GM19193 (cell line): ENCODE measurements around the gene GATB.

ENCODE experiments used
- POLR2A ChIP-seq: IDR thresholded peaks from 4 replicates; pipeline ENCODE4 v1.6.1; 2011; ENCODE audit not compliant: insufficient read depth, insufficient read length; ENCODE audit errors: extremely low read depth

Gene GATB

GRCh38 chr4:151665022-151665784 lies 95.6 kb downstream of the GATB start:
- no peak for TF ChIP-seq POLR2A

GRCh38 chr4:151664289-151664688 lies 96.5 kb downstream of the GATB start:
- TF ChIP-seq POLR2A = no peak

- no peak for TF ChIP-seq POLR2A
Observed at GRCh38 chr4:151663109-151663508, 97.7 kb downstream of the GATB start.

GRCh38 chr4:151661873-151662272 lies 98.9 kb downstream of the GATB start:
- no peak for TF ChIP-seq POLR2A

- no peak for TF ChIP-seq POLR2A
Observed at GRCh38 chr4:151660676-151661075, 100.1 kb downstream of the GATB start.

- no peak for TF ChIP-seq POLR2A
Observed at GRCh38 chr4:151659601-151660364, 101.0 kb downstream of the GATB start.

- no peak for TF ChIP-seq POLR2A
Observed at GRCh38 chr4:151658959-151659600, 101.7 kb downstream of the GATB start.

- no peak for TF ChIP-seq POLR2A
Observed at GRCh38 chr4:151657896-151658295, 102.9 kb downstream of the GATB start.

- no peak for TF ChIP-seq POLR2A
Observed at GRCh38 chr4:151656058-151656457, 104.7 kb downstream of the GATB start.

GRCh38 chr4:151653548-151653918 lies 107.3 kb downstream of the GATB start:
- no peak for TF ChIP-seq POLR2A

- no peak for TF ChIP-seq POLR2A
Observed at GRCh38 chr4:151652841-151653547, 107.8 kb downstream of the GATB start.

GRCh38 chr4:151651496-151651895 lies 109.3 kb downstream of the GATB start:
- no peak for TF ChIP-seq POLR2A

- no peak for TF ChIP-seq POLR2A
Observed at GRCh38 chr4:151649479-151649878, 111.3 kb downstream of the GATB start.

GRCh38 chr4:151646322-151646721 lies 114.5 kb downstream of the GATB start:
- no peak for TF ChIP-seq POLR2A

- no peak for TF ChIP-seq POLR2A
Observed at GRCh38 chr4:151644622-151645021, 116.2 kb downstream of the GATB start.
